Measurements from ENCODE around the gene APBA2.

GRCh38 chr15:28927043-28927442 lies 41.3 kb downstream of the APBA2 start:
- TF ChIP-seq POLR2A (IDR thresholded peaks at IDR 0.05), result no peak
- TF ChIP-seq, protein P1, sequence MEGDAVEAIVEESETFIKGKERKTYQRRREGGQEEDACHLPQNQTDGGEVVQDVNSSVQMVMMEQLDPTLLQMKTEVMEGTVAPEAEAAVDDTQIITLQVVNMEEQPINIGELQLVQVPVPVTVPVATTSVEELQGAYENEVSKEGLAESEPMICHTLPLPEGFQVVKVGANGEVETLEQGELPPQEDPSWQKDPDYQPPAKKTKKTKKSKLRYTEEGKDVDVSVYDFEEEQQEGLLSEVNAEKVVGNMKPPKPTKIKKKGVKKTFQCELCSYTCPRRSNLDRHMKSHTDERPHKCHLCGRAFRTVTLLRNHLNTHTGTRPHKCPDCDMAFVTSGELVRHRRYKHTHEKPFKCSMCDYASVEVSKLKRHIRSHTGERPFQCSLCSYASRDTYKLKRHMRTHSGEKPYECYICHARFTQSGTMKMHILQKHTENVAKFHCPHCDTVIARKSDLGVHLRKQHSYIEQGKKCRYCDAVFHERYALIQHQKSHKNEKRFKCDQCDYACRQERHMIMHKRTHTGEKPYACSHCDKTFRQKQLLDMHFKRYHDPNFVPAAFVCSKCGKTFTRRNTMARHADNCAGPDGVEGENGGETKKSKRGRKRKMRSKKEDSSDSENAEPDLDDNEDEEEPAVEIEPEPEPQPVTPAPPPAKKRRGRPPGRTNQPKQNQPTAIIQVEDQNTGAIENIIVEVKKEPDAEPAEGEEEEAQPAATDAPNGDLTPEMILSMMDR (IDR thresholded peaks at IDR 0.05), result no peak
- TF ChIP-seq POLR2AphosphoS5 (IDR thresholded peaks at IDR 0.05), result no peak
- no peak for TF ChIP-seq EP300 (IDR thresholded peaks at IDR 0.05)

Measured in stomach (tissue), 4 donors.